Right forelimb (tissue), 1 donor: ENCODE results near the gene MRPL16.

Experiments used
- DNase-seq: peaks from one replicate; pipeline ENCODE4 v3.0.0-alpha.2; 2018

Gene MRPL16

GRCh38 chr11:59769828-59770227, 40.8 kb downstream of the MRPL16 start:
- DNase-seq = no peak

- no peak for DNase-seq
Measured at GRCh38 chr11:59769111-59769510, 41.5 kb downstream of the MRPL16 start.

GRCh38 chr11:59767225-59767611, 43.4 kb downstream of the MRPL16 start:
- DNase-seq = no peak

- no peak for DNase-seq
Measured at GRCh38 chr11:59766542-59767224, 43.9 kb downstream of the MRPL16 start.

- DNase-seq = no peak
Measured at GRCh38 chr11:59765068-59765735, 45.4 kb downstream of the MRPL16 start.

- DNase-seq = no peak
Measured at GRCh38 chr11:59761993-59762392, 48.6 kb downstream of the MRPL16 start.

- DNase-seq = no peak
Measured at GRCh38 chr11:59760771-59761170, 49.8 kb downstream of the MRPL16 start.

- DNase-seq = no peak
Measured at GRCh38 chr11:59759900-59760299, 50.7 kb downstream of the MRPL16 start.

- DNase-seq = no peak
Measured at GRCh38 chr11:59758401-59759037, 52.1 kb downstream of the MRPL16 start.

- DNase-seq = no peak
Measured at GRCh38 chr11:59756845-59757244, 53.7 kb downstream of the MRPL16 start.

GRCh38 chr11:59756558-59756840, 54.1 kb downstream of the MRPL16 start:
- DNase-seq = no peak
